ENCODE data around the gene LYSMD2. TPM values are rescaled to one million over a fixed set of nuclear protein-coding genes. Genes with fewer than 3 reads are reported as not detected.

Gene LYSMD2
- total RNA-seq, 4 donors from 2014 or later, result 8.9 to 21.5 (median 15.9) TPM

- ATAC-seq (ENCODE audit: low FRiP score) (no peak), DNase-seq (ENCODE audit: low spot score) (no peak)
- no peak for TF ChIP-seq CTCF (IDR thresholded peaks at IDR 0.05)
Measured at GRCh38 chr15:51706291-51706690, 31.2 kb downstream of the LYSMD2 start.

GRCh38 chr15:51702710-51703109 lies 34.7 kb downstream of the LYSMD2 start:
- TF ChIP-seq CTCF (IDR thresholded peaks at IDR 0.05), result no peak
- no peak for DNase-seq (ENCODE audit: low spot score)
- ATAC-seq (ENCODE audit: low FRiP score), result no peak

- DNase-seq (ENCODE audit: low spot score), result no peak
- TF ChIP-seq CTCF (IDR thresholded peaks at IDR 0.05), result no peak
- ATAC-seq (ENCODE audit: low FRiP score), result no peak
Measured at GRCh38 chr15:51699373-51699772, 38.1 kb downstream of the LYSMD2 start.

GRCh38 chr15:51697163-51697562 lies 40.3 kb downstream of the LYSMD2 start:
- no peak for TF ChIP-seq CTCF (IDR thresholded peaks at IDR 0.05)
- DNase-seq (ENCODE audit: low spot score) (no peak), ATAC-seq (ENCODE audit: low FRiP score) (no peak)

GRCh38 chr15:51696566-51696965 lies 40.9 kb downstream of the LYSMD2 start:
- ATAC-seq (ENCODE audit: low FRiP score) (no peak), DNase-seq (ENCODE audit: low spot score) (no peak)
- no peak for TF ChIP-seq CTCF (IDR thresholded peaks at IDR 0.05)

GRCh38 chr15:51692154-51692553 lies 45.3 kb downstream of the LYSMD2 start:
- ATAC-seq (ENCODE audit: low FRiP score), result no peak
- no peak for TF ChIP-seq CTCF (IDR thresholded peaks at IDR 0.05)
- DNase-seq (ENCODE audit: low spot score), result no peak

- TF ChIP-seq CTCF (IDR thresholded peaks at IDR 0.05), result no peak
- ATAC-seq (ENCODE audit: low FRiP score) (no peak), DNase-seq (ENCODE audit: low spot score) (no peak)
Measured at GRCh38 chr15:51688863-51689262, 48.6 kb downstream of the LYSMD2 start.

Data from omental fat pad (tissue), 4 donors.